Testis (tissue), 3 donors: ENCODE measurements around the gene FBXW8. TPM values are rescaled to one million over a fixed set of nuclear protein-coding genes. Genes with fewer than 3 reads are reported as not detected.

ENCODE experiments used
- DNase-seq: peaks from one replicate; pipeline ENCODE4 v3.0.0-alpha.2; 2019
- H3K27ac ChIP-seq, 2 donors: fragments of 200-600 bp; sonication (generic); one replicate each; pipeline ENCODE4 v1.5.1; 2019
- H3K27me3 ChIP-seq: fragments of 200-600 bp; sonication (generic); one replicate; pipeline ENCODE4 v1.5.1; 2019
- H3K36me3 ChIP-seq: fragments of 200-600 bp; sonication (generic); one replicate; pipeline ENCODE4 v1.5.1; 2017; ENCODE audit warnings: low read depth; ENCODE audit errors: missing control alignments
- H3K4me1 ChIP-seq: fragments of 200-600 bp; sonication (generic); one replicate; pipeline ENCODE4 v1.5.1; 2019
- H3K4me3 ChIP-seq, 2 donors: fragments of 200-600 bp; sonication (generic); one replicate each; pipeline ENCODE4 v1.5.1; 2017 to 2019
- H3K9me3 ChIP-seq: fragments of 200-600 bp; sonication (generic); one replicate; pipeline ENCODE4 v1.5.1; 2017
- CTCF ChIP-seq, 3 experiments: fragments of 450-650 bp in 2 of 3; fragments of 200-600 bp in 1 of 3; sonication (generic) in 1 of 3; IDR thresholded peaks; one replicate each; pipeline ENCODE4 v1.5.1; 2016 to 2019; ENCODE audit warnings: antibody characterized with exemption in 3 of 3, mild to moderate bottlenecking in 2 of 3, moderate library complexity in 1 of 3
- POLR2A ChIP-seq: fragments of 450-650 bp; IDR thresholded peaks from one replicate; pipeline ENCODE4 v1.6.1; 2017; ENCODE audit warnings: antibody characterized with exemption, mild to moderate bottlenecking, moderate library complexity
- WGBS, 2 donors: methylation state at CpG; one replicate each; pipeline ENCODE4 v1.1.5; 2018; 5-methylcytosine and 5-hydroxymethylcytosine counted together
- intact Hi-C: fragments of 100-400 bp; cut with DNase I; formaldehyde crosslinking; loops from one replicate; pipeline ENCODE4 v1.15.1; 2023; ENCODE audit warnings: low total_unique reads
- polyA plus RNA-seq: library from polyadenylated mRNA; stranded (reverse); fragments of 350-450 nt; fragmentation: Illumina TruSeq; extraction: RNeasy Lipid Tissue Mini Kit (QIAGEN cat#74804); gene quantifications from one replicate; pipeline ENCODE4 v1.2.3, GENCODE V29; 2014; ENCODE audit warnings: low read depth, low replicate concordance; ENCODE audit not compliant: insufficient read depth
- total RNA-seq, 2 donors: library from RNA; depleted of rRNA; stranded (reverse); fragments of >200 nt; gene quantifications; one replicate each; pipeline ENCODE4 v1.2.3, GENCODE V29; 2016

FBXW8 gene
- total and polyA plus RNA-seq, 3 donors from 2014 or later = 11.1 to 32.8 (median 31.0) TPM

GRCh38 chr12:116978791-116979508 lies 68.2 kb downstream of the FBXW8 start:
- TF ChIP-seq CTCF (IDR thresholded peaks at IDR 0.05) (no peak), POLR2A (no peak)
- WGBS, 2 donors = 86% methylated on average over 7 of the region's 7 CpGs
- no peaks in the 10 kb centered on the region for H3K4me1 ChIP-seq
- no peak overlapping the region for H3K4me3 ChIP-seq
- no peak overlapping the region for H3K27ac ChIP-seq
- no peaks in the 10 kb centered on the region for H3K27me3 ChIP-seq
- no peaks in the 10 kb centered on the region for H3K9me3 ChIP-seq
- DNase-seq = no peak
- intact Hi-C loops = no loop called here
- H3K36me3 ChIP-seq = no peaks in the 10 kb centered on the region

GRCh38 chr12:116980083-116980482 lies 69.3 kb downstream of the FBXW8 start:
- 92 to 100% methylated on average over 1 of the region's 1 CpG for WGBS, 2 donors

GRCh38 chr12:116982791-116983411 lies 72.2 kb downstream of the FBXW8 start:
- Histone ChIP-seq H3K27ac (no peak overlapping the region), H3K27me3 (no peaks in the 10 kb centered on the region), H3K36me3 (no peaks in the 10 kb centered on the region), H3K9me3 (no peaks in the 10 kb centered on the region), H3K4me3 (no peak overlapping the region), H3K4me1 (no peaks in the 10 kb centered on the region)
- TF ChIP-seq POLR2A (no peak), CTCF (IDR thresholded peaks at IDR 0.05) (no peak)
- 61 to 71% methylated on average over 10 of the region's 10 CpGs for WGBS, 2 donors
- intact Hi-C loops = no loop called here
- no peak for DNase-seq

More at GRCh38 chr12:116980083-116980482, 69.3 kb downstream of the FBXW8 start:
- Histone ChIP-seq H3K4me1 (no peaks in the 10 kb centered on the region), H3K4me3 (no peak overlapping the region), H3K27ac (no peak overlapping the region), H3K36me3 (no peaks in the 10 kb centered on the region), H3K9me3 (no peaks in the 10 kb centered on the region), H3K27me3 (no peaks in the 10 kb centered on the region)
- DNase-seq = no peak
- no peak for TF ChIP-seq POLR2A
- no peak for TF ChIP-seq CTCF (IDR thresholded peaks at IDR 0.05)
- intact Hi-C loops = no loop called here

GRCh38 chr12:116984098-116984497 lies 73.3 kb downstream of the FBXW8 start:
- Histone ChIP-seq H3K27ac (no peak overlapping the region), H3K36me3 (no peaks in the 10 kb centered on the region), H3K27me3 (no peaks in the 10 kb centered on the region), H3K4me3 (no peak overlapping the region), H3K9me3 (no peaks in the 10 kb centered on the region), H3K4me1 (no peaks in the 10 kb centered on the region)
- DNase-seq = no peak
- intact Hi-C loops = no loop called here
- WGBS, 2 donors = 58 to 76% methylated on average over 5 of the region's 5 CpGs
- no peak for TF ChIP-seq CTCF (IDR thresholded peaks at IDR 0.05)

- no peak for TF ChIP-seq POLR2A
- TF ChIP-seq CTCF (IDR thresholded peaks at IDR 0.05) = no peak
- no peaks in the 10 kb centered on the region for H3K27me3 ChIP-seq
- no peak overlapping the region for H3K4me3 ChIP-seq
- no peaks in the 10 kb centered on the region for H3K4me1 ChIP-seq
- no peaks in the 10 kb centered on the region for H3K36me3 ChIP-seq
- intact Hi-C loops = no loop called here
- H3K27ac ChIP-seq = no peak overlapping the region
- H3K9me3 ChIP-seq = no peaks in the 10 kb centered on the region
- DNase-seq = no peak
These were observed 79.6 kb downstream of the FBXW8 start for GRCh38 chr12:116990329-116990728.
